DND-41 (cell line): ENCODE results near the gene TRERF1.

Source experiments
- EZH2 ChIP-seq: IDR thresholded peaks from 3 replicates; pipeline ENCODE4 v1.6.1; 2012; ENCODE audit warnings: borderline replicate concordance, low read depth, mild to moderate bottlenecking, moderate library complexity, low read length, inconsistent platforms; ENCODE audit not compliant: severe bottlenecking
- TF ChIP-seq, protein P1 (sequence below): IDR thresholded peaks from 2 replicates; pipeline ENCODE4 v1.5.1; 2012; ENCODE audit warnings: borderline replicate concordance, low read length, moderate library complexity, mild to moderate bottlenecking; ENCODE audit not compliant: poor library complexity, severe bottlenecking; ENCODE audit errors: extremely low read depth

- TF ChIP-seq, protein P1, sequence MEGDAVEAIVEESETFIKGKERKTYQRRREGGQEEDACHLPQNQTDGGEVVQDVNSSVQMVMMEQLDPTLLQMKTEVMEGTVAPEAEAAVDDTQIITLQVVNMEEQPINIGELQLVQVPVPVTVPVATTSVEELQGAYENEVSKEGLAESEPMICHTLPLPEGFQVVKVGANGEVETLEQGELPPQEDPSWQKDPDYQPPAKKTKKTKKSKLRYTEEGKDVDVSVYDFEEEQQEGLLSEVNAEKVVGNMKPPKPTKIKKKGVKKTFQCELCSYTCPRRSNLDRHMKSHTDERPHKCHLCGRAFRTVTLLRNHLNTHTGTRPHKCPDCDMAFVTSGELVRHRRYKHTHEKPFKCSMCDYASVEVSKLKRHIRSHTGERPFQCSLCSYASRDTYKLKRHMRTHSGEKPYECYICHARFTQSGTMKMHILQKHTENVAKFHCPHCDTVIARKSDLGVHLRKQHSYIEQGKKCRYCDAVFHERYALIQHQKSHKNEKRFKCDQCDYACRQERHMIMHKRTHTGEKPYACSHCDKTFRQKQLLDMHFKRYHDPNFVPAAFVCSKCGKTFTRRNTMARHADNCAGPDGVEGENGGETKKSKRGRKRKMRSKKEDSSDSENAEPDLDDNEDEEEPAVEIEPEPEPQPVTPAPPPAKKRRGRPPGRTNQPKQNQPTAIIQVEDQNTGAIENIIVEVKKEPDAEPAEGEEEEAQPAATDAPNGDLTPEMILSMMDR, result no peak
- TF ChIP-seq EZH2, result no peak
Measured at GRCh38 chr6:42201382-42201781, 250.3 kb downstream of the TRERF1 start.
